Kidney (tissue), 14 donors: ENCODE data around the gene UBQLN3. TPM values are rescaled to one million over a fixed set of nuclear protein-coding genes. Genes with fewer than 3 reads are reported as not detected.

Source experiments
- DNase-seq, 5 donors: peaks; one replicate each; pipeline ENCODE4 v3.0.0-alpha.2; 2013 to 2020
- FAIRE-seq: peaks from 2 replicates; lab custom pipeline; 2012; peaks lifted over from hg19 to GRCh38; lab: Jason Lieb, UNC
- H3K27ac ChIP-seq, 2 donors: one replicate each; pipeline ENCODE4 v1.7.0; 2013; ENCODE audit warnings: low read depth in 2 of 2, low read length in 2 of 2, inconsistent platforms in 1 of 2
- H3K27me3 ChIP-seq: one replicate; pipeline ENCODE4 v1.7.1; 2013; ENCODE audit warnings: low read length, inconsistent platforms; ENCODE audit not compliant: control insufficient read depth, insufficient read depth
- H3K36me3 ChIP-seq, 3 donors: one replicate each; pipeline versions ENCODE4 v1.7.0 to v1.7.1; 2013; ENCODE audit warnings: low read length in 3 of 3, control low read depth in 1 of 3, inconsistent platforms in 1 of 3; ENCODE audit not compliant: insufficient read depth in 3 of 3, control insufficient read depth in 2 of 3
- H3K4me1 ChIP-seq, 3 donors: one replicate each; pipeline versions ENCODE4 v1.7.0 to v1.7.1; 2013; ENCODE audit warnings: low read length in 3 of 3, inconsistent platforms in 1 of 3, low read depth in 1 of 3; ENCODE audit not compliant: control insufficient read depth in 2 of 3, insufficient read depth in 2 of 3
- H3K4me3 ChIP-seq, 3 donors: one replicate each; pipeline versions ENCODE4 v1.7.0 to v1.8.1; 2013; ENCODE audit warnings: low read length in 3 of 3, control low read depth in 1 of 3, inconsistent platforms in 1 of 3
- H3K9ac ChIP-seq, 3 donors: one replicate each; pipeline versions ENCODE4 v1.7.0 to v1.7.1; 2013; ENCODE audit warnings: low read length in 3 of 3, control low read depth in 1 of 3, inconsistent platforms in 1 of 3
- H3K9me3 ChIP-seq, 3 donors: one replicate each; pipeline versions ENCODE4 v1.7.0 to v1.7.1; 2013; ENCODE audit warnings: low read length in 3 of 3, control low read depth in 1 of 3, inconsistent platforms in 1 of 3; ENCODE audit not compliant: control insufficient read depth in 2 of 3, insufficient read depth in 1 of 3
- CTCF ChIP-seq: IDR thresholded peaks from 3 replicates; pipeline ENCODE4 v1.5.1; 2012; ENCODE audit warnings: mild to moderate bottlenecking, moderate library complexity, borderline replicate concordance; ENCODE audit not compliant: insufficient read depth; ENCODE audit errors: extremely low read depth
- intact Hi-C: fragments of 100-400 bp; cut with DNase I; formaldehyde crosslinking; loops from one replicate; pipeline ENCODE4 v1.11.1; 2022
- polyA plus RNA-seq: library from polyadenylated mRNA; stranded (reverse); fragments of 350-450 nt; fragmentation: Illumina TruSeq; extraction: RNeasy Lipid Tissue Mini Kit (QIAGEN cat#74804); gene quantifications from one replicate; pipeline ENCODE4 v1.2.3, GENCODE V29; 2014; ENCODE audit warnings: low read depth, low replicate concordance; ENCODE audit not compliant: insufficient read depth
- total RNA-seq: library from RNA; stranded (reverse); fragmentation: NEBNext Ultra II Directional; extraction: Animal tissue kit (Norgen Biotek cat#: 25700); gene quantifications from one replicate; pipeline ENCODE4 v1.2.1, GENCODE V29; 2021
- donor health status: control.
- donor health status: control.
- donor health status: control.
- donor health status: control.
- donor health status: control.
- donor health status: DM: yes; HTN: yes; CAD: no.
- donor health status: Normal renal cell carcinoma (clear cell type).

The UBQLN3 gene
- total and polyA plus RNA-seq, 2 donors from 2014 or later, result 0.35 TPM; not detected in 1

GRCh38 chr11:5476186-5476819 is 33.5 kb downstream of the UBQLN3 start:
- no peaks in the 10 kb centered on the region for H3K4me1 ChIP-seq
- FAIRE-seq (no peak), DNase-seq (peak in 2 of 5 donors; percentile 53 to 64)
- no peak overlapping the region for H3K4me3 ChIP-seq
- intact Hi-C loops, result no loop called here
- peak; percentile 71 for TF ChIP-seq CTCF
- H3K27ac ChIP-seq, result no peak overlapping the region
- H3K9me3 ChIP-seq, result no peaks in the 10 kb centered on the region
- no peak overlapping the region for H3K9ac ChIP-seq
- no peaks in the 10 kb centered on the region for H3K27me3 ChIP-seq
- H3K36me3 ChIP-seq, result no peaks in the 10 kb centered on the region

DNA sequence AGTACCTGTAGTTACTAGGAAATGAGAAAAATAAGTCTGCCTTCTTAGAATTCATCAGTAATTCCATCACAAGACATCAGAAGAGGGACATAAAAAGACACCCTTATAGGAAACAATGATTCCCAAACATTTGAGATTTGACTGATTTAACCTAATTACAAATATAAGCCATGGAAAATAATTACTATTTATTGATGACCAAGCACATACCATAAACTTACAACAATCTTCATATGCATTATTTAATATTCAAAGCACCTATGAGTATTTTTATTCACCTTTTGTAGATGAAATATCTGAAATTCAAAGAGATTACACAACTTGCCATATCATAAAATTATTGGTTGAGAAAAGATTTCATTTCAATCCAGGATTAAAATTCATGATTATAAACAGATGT is 35.8 kb downstream of the UBQLN3 start:
- H3K9me3 ChIP-seq, result no peaks in the 10 kb centered on the region
- H3K27ac ChIP-seq, result no peak overlapping the region
- TF ChIP-seq CTCF, result no peak
- no peaks in the 10 kb centered on the region for H3K4me1 ChIP-seq
- no peak for DNase-seq
- no peak overlapping the region for H3K9ac ChIP-seq
- H3K4me3 ChIP-seq, result no peak overlapping the region
- no peaks in the 10 kb centered on the region for H3K36me3 ChIP-seq
- FAIRE-seq, result no peak
- no peaks in the 10 kb centered on the region for H3K27me3 ChIP-seq
- intact Hi-C loops, result no loop called here

DNA sequence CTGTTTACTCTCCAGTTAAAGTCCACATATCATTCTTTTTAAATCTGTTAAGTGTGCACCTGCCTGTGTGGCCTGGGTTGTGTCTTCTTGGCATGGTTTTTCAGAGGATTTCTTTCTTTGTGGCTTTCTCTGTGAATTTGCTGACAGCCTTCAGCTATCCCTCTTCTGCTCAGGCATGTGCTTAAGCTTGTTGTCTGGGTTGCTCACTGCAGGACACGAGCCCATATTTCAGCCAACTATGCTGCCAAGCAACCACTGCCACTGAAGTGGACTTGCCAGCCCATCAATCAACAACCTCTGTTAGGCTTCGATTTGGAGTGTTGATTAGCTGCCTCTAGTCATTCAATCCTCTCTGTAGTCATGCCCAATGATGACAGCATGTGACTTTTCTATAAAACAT is 42.2 kb downstream of the UBQLN3 start:
- Histone ChIP-seq H3K9me3 (no peaks in the 10 kb centered on the region), H3K27me3 (no peaks in the 10 kb centered on the region), H3K36me3 (no peaks in the 10 kb centered on the region), H3K27ac (no peak overlapping the region), H3K4me1 (no peaks in the 10 kb centered on the region), H3K4me3 (no peak overlapping the region), H3K9ac (no peak overlapping the region)
- FAIRE-seq (no peak), DNase-seq (no peak)
- no peak for TF ChIP-seq CTCF
- intact Hi-C loops, result no loop called here
